Body of pancreas (tissue), 4 donors: ENCODE measurements around the gene XKR3.

ENCODE experiments used
- POLR2A ChIP-seq, 3 donors: fragments of 450-650 bp; IDR thresholded peaks; one replicate each; pipeline ENCODE4 v1.6.1; 2016; ENCODE audit warnings: antibody characterized with exemption in 3 of 3, mild to moderate bottlenecking in 2 of 3
- TF ChIP-seq, protein P1 (sequence below), 7 experiments: fragments of 450-650 bp in 4 of 7; fragments of 200-600 bp in 3 of 7; sonication (generic) in 3 of 7; IDR thresholded peaks; one replicate each; pipeline ENCODE4 v1.5.1; 2016 to 2019; ENCODE audit warnings: antibody characterized with exemption in 7 of 7

DNA sequence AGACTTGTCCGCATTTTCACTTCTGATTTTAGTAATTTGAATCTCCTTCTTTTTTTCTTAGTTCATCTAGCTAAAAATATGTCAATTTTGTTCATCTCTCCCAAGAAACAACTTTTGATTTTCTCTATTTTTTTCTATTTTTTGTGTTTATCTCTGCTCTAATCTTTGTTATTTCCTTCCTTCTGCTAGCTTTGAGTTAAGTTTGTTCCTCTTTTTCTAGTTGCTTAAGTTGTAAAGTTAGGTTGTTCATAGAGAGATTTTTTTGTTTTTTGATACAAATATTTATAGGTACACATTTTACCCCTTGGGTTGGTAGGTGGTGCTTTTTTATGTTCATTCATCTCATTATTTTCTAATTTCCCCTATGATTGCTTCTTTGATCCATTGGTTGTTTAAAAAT is 22.1 kb upstream of the XKR3 start:
- TF ChIP-seq, protein P1, sequence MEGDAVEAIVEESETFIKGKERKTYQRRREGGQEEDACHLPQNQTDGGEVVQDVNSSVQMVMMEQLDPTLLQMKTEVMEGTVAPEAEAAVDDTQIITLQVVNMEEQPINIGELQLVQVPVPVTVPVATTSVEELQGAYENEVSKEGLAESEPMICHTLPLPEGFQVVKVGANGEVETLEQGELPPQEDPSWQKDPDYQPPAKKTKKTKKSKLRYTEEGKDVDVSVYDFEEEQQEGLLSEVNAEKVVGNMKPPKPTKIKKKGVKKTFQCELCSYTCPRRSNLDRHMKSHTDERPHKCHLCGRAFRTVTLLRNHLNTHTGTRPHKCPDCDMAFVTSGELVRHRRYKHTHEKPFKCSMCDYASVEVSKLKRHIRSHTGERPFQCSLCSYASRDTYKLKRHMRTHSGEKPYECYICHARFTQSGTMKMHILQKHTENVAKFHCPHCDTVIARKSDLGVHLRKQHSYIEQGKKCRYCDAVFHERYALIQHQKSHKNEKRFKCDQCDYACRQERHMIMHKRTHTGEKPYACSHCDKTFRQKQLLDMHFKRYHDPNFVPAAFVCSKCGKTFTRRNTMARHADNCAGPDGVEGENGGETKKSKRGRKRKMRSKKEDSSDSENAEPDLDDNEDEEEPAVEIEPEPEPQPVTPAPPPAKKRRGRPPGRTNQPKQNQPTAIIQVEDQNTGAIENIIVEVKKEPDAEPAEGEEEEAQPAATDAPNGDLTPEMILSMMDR (IDR thresholded peaks at IDR 0.05) = no peak
- no peak for TF ChIP-seq POLR2A (IDR thresholded peaks at IDR 0.05)
